SW480 (cell line): Measurements from ENCODE around the gene KRTAP5-1.
A peak's percentile ranks its signal among the peaks of the same experiment; 100 is the strongest.
"Not testable (repeated sequence)": the region's sequence is repeated elsewhere in the genome, so short reads cannot be mapped to it uniquely, and the experiment has no call there.

Source experiments
- DNase-seq: peaks from one replicate; pipeline ENCODE4 v3.0.0-alpha.2; 2016; ENCODE audit warnings: low spot score

The KRTAP5-1 gene, protein sequence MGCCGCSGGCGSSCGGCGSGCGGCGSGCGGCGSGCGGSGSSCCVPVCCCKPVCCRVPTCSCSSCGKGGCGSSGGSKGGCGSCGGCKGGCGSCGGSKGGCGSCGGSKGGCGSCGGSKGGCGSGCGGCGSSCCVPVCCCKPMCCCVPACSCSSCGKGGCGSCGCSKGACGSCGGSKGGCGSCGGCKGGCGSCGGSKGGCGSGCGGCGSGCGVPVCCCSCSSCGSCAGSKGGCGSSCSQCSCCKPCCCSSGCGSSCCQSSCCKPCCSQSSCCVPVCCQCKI

DNA sequence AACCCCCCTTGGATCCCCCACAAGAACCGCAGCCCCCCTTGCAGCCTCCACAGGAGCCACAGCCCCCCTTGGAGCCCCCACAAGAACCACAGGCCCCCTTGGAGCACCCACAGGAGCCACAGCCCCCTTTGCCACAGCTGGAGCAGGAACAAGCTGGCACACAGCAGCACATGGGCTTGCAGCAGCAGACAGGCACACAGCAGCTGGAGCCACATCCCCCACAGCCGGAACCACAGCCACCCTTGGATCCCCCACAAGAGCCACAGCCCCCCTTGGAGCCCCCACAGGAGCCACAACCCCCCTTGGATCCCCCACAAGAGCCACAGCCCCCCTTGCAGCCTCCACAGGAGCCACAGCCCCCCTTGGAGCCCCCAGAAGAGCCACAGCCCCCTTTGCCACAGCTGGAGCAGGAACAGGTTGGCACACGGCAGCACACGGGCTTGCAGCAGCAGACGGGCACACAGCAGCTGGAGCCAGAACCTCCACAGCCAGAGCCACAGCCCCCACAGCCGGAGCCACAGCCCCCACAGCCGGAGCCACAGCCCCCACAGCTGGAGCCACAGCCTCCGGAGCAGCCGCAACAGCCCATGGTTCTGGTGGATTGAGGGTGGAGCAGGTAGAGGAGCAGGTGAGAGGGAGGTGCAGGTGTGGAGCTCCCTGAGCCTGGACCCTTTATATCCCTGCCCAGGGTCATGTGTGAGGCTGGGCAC, at the start of gene KRTAP5-1:
Gene KRTAP5-1, minus strand, starts transcription at position 623 of the 710 bp plus-strand sequence. Its CDS starts 34 bp downstream, at position 589.
- DNase-seq = not testable (repeated sequence)

DNA sequence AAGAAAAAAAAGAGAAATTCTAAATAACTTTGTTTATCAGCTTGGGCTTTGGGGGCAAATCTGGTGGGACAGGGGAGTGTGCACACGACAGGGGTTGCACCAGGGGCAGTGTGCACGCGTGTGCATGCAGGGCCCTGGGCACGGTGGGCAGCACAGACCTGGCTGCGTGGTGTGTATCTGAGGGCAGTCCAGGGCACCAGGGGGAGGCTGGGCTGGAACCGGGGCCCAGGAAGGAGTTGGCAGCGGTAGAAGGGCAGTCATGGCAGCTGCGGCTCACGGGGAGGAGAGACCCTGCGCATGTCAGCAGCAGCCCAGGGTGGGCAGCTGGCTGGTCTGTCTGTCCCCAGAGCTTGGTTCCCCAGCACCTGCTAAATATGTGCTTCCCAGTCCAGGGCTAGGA, 48.8 kb upstream of the KRTAP5-1 start:
- no peak for DNase-seq

DNA sequence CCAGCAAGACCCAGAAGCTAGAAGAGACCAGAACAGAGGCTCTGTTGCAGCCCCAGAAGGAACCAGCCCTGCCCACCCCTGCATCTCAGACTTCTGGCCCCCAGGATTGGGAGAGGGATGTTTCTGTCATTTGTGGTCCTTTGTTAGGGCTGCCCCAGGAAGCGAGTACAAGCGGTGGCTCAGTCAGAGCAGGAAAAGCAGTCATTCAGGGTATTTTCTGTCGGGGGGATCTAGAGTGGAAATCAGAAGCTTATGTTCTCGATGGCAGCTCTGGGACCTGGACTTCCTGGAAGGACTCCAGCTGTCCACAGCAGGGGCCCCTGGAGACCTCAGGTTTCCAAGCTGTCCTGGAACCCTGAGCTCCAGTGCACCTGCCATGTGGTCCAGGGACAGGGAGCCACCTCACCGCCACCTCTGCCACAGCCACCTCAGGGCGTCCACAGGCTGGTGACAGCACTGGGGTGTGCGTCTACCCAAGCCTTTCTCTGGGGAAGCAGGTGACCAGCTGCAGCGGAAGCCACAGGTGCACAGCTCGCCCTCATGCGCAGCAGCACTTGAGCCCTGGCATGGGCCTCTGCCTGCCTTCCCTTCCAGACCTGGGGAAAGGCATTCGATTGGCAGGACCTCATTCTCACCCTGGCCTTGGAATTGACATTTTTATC, 47.1 kb upstream of the KRTAP5-1 start:
- no peak for DNase-seq

DNA sequence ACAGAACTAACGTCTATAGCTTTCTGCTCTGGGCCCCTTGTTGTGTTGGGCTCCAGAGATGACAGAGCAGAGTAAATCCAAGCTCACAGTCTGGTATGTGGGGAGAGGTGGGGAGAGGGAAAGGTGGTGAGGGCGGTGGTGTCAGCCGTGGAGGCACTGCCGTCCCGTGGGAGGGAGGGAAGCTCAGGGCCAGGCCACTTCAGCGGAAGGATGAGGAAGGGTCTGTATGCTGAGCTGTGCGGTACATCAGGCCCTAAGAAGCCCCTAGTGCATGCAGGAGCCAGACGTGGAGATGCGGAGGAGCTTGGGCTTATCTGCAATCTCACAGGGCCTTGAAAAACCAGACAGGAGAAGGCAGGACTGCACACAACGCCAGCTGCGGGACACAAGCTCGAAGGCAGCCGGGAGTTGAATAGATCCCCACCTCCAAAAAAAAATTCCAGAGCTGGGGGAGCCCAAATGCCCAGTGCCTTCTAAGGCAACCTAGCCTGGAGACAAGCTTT, 46.0 kb upstream of the KRTAP5-1 start:
- DNase-seq = no peak

DNA sequence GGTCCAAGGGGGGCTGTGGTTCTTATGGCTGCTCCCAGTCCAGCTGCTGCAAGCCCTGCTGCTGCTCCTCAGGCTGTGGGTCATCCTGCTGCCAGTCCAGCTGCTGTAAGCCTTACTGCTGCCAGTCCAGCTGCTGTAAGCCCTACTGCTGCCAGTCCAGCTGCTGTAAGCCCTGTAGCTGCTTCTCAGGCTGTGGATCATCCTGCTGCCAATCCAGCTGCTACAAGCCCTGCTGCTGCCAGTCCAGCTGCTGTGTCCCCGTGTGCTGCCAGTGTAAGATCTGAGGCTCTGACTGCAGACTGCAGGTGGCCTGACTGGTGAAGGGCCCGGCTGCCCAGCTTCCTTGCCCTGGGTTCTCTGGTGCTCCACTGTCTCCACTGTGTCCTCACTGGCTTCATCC, 45.2 kb upstream of the KRTAP5-1 start:
- DNase-seq = no peak

DNA sequence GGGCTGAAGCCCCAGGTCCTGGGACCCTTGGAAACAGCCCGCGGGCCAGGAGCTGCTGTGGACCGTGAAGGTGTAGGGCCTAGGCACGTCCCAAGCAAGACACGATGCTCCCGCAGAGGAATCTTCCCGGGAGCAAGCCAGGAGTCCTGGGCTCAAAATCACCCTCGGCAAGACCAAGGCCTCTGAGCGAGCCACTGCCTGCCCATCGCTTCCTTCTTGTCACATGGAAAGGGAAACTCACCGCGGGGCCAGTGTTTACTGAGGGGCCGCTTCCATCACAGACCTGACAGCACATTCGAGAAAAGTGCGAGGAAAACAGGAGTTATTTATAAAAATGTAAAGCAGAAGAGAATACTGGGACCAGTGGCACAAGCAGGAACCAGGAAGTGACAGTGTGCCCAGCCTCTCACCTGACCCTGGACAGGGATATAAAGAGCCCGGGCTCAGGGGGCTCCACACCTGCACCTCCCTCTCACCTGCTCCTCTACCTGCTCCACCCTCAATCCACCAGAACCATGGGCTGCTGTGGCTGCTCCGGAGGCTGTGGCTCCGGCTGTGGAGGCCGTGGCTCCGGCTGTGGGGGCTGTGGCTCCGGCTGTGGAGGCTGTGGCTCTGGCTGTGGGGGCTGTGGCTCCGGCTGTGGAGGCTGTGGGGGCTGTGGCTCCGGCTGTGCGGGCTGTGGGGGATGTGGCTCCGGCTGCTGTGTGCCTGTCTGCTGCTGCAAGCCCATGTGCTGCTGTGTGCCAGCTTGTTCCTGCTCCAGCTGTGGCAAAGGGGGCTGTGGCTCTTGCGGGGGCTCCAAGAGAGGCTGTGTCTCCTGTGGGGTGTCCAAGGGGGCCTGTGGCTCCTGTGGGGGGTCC, 44.5 kb upstream of the KRTAP5-1 start, which contains the start of gene KRTAP5-5:
Gene KRTAP5-5, plus strand, starts transcription at position 450 of the 860 bp plus-strand sequence. Its CDS starts 66 bp downstream, at position 516.
- DNase-seq = no peak

DNA sequence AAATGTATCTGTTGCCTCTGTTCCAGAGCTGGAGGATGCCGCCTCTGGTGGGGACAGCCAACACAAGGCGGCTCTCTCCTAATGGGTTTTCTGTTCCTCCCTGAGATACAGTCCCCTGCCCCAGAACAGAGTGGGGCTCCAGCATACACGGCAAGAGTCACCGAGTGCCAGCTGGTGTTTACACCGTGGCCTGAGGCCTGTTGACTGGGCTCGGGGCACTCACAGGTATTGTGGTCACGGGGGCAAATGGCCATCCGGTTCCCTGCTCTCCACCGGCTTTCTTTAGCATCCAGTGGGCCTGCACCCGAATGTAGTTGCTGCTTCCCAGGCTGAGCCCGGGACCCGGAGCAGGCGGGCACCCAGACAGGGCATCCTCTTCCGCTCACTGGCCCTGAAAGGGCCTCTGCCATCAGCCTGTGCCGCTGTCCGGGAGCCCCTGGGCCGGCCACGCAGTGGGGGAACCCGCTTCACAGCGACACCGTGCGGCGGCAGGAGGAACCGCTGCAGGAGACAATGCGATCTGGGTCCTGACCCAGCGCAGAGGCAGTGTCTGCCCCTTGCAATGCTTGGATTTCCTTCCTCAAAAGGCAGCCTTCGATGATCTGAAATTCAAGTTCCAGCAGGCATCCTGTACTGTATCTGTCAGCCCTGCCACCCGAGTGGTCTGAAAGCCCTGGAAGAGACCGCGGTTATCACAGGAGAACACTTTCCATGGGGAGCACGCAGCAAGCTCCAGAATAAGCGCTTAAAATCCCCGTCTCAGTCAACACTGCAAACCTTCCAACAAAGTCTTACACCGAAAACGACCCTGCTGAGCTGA, 43.6 kb upstream of the KRTAP5-1 start:
- DNase-seq = peak; percentile 27

DNA sequence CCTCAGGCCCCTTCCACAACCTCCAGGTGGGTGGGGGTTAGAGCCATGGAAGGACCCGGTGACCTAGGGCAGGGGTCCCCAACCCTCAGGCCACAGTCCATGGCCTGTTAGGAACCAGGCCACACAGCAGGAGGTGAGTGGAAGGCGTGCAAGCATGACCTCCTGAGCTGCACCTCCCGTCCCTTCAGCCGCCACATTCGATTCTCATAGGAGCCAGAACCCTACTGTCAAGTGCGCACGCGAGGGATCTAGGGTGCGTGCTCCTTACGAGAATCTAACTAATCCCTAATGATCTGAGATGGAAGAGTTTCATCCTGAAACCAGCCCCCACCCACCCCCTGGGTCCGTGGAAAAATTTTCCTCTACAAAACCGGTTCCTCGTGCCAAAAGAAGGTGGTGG, 40.5 kb upstream of the KRTAP5-1 start:
- DNase-seq = no peak

DNA sequence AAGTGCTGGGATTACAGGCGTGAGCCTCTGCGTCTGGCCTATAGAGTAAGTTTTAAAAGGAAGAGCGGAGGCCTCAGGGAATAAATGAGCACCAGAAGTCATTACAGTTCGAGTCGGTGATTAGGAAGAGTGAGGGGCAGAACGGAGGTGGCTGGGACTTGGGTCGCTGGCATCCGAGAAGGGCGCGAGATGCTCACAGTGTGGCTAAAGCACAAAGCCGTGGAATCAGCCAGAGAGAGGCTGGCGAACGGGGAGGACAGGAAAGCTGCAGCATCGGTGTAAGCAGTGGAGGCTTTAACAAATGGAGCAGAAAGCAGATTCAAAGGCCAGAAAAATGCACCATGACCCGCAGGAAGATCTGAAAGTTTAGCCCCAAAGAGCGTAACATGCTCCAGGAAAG, 39.5 kb upstream of the KRTAP5-1 start:
- no peak for DNase-seq

DNA sequence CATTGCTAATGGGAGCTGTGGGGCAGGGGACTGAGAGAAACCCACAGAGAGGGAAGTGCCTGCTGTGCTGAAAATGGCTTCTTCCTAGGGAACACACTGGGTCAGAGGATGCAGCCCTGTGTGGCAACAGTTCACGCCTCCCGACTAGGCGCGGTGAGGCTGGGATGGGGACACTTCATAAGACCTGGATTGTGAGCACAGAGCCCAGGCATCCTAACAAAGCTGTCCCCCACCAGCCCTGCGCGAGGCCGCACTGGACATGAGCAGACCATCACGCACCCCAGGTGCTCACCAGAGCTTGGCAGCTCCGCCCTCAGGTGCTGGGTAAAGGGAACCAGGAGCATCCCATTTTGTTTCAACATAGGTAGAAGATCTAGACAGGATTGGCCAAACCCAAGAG, 38.6 kb upstream of the KRTAP5-1 start:
- no peak for DNase-seq

DNA sequence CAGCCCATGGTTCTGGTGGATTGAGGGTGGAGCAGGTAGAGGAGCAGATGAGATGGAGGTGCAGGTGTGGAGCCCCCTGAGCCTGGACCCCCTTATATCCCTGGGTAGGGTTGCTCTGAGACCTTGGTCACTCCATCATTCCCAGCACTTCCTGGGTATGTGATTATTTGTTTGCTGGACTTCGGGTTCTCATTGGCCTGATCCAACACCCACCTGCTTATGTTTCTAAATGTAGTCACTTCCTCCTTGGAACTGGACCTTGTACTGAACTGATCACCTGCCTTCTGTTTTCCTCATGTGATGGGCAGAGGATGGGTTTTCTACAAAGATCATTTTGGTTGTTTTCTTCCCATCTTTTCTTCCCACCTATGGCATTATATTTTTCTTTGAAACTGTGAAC, 37.0 kb upstream of the KRTAP5-1 start, which contains the start of gene KRTAP5-4:
Gene KRTAP5-4, minus strand, starts transcription at position 53 of the 400 bp plus-strand sequence. Its CDS starts 45 bp downstream, at position 8.
- no peak for DNase-seq

DNA sequence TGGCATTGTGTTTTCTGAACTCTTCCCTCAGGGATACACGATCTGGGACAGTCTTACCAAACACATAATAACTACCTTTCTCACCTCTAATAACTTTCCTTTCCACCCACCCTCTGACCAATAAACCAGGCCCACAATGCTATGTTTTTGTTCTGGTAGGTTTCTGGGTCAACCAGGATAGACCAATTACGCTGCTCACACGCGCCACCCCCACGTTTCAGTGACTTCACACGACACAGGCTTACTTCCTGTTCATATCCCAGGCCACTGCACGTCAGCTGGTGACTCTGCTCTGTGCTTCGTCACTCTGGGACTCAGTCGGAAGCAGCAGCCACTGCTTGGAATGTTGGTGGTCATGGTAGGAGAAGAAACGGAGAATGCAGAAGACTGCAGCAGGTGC, 34.4 kb upstream of the KRTAP5-1 start:
- DNase-seq = peak; percentile 65

DNA sequence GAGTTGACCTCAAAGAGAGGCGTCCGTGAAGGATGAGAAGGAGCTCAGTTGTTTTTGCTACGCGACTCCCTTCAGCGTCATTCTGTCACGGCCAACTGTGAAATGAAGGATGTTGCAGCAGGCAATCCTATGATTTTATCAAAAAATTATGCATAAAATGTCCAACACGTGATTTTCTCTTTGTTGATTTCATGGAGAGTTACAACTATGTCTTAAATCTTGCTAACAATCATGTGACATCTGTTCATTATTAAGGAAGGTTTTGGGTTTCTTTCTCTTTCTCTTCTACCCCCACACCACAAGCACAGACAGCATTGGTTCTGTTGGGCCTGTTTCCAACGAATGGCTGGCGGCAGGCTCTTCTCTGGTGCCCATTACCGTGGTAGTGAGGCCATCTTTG, 33.1 kb upstream of the KRTAP5-1 start:
- DNase-seq = no peak

DNA sequence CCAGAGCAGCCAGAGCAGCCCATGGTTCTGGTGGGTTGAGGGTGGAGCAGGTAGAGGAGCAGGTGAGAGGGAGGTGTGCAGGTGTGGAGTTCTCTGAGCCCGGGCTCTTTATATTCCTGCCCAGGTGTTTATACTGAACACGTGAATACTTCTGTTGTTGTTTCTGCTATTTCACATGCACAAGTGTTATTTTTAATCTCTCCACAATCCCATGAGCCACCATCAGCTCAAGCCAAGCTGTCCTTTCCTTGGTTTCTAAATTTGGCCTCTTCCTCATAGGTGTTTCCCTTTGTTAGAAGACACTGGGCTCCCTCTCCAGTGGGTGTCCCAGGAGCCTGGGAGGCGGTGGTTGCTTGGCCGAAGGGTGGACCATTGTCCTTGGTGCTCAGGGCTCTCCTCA, 23.3 kb upstream of the KRTAP5-1 start, which contains the start of gene KRTAP5-3:
Gene KRTAP5-3, minus strand, starts transcription at position 101 of the 400 bp plus-strand sequence. Its CDS starts 78 bp downstream, at position 23.
- no peak for DNase-seq

DNA sequence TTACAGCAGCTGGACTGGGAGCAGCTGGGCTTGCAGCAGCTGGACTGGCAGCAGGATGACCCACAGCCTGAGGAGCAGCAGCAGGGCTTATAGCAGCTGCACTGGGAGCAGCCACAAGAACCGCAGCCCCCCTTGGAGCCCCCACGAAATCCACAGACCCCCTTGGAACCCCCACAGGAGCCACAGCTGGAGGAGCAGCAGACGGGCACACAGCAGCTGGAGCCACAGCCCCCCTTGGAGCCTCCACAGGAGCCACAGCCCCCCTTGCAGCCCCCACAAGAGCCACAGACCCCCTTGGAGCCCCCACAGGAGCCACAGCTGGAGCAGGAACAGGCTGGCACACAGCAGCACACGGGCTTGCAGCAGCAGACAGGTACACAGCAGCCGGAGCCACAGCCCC, 22.8 kb upstream of the KRTAP5-1 start:
- DNase-seq = not testable (repeated sequence)

DNA sequence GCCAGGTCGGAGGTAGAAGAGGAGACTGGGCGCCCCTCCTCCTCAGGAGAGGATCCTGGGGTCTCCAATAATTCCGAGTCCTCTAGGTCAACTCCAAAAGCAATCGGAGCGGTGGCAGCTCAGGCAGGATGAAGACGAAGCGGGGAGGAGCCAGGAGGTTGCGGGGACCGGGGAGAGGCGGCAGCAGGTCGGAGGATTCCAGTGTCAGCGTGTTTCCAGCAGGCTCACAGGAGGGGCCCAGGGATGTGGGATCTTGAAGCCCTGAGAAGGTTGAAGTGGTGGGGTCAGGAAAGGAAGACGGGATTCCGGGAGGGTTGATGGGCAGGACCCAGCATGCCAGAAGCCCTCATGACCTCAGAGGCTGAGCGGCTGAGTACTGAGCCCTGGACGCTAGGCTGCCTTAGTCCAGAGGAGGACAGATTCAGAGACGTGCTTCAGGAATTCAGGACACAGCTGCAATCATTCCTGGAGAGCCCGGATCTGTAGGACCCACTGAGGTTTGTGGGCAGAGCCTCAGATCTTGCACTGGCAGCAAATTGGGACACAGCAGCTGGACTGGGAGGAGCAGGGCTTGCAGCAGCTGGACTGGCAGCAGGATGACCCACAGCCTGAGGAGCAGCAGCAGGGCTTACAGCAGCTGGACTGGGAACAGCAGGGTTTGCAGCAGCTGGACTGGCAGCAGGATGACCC, 22.2 kb upstream of the KRTAP5-1 start:
- not testable (repeated sequence) for DNase-seq

DNA sequence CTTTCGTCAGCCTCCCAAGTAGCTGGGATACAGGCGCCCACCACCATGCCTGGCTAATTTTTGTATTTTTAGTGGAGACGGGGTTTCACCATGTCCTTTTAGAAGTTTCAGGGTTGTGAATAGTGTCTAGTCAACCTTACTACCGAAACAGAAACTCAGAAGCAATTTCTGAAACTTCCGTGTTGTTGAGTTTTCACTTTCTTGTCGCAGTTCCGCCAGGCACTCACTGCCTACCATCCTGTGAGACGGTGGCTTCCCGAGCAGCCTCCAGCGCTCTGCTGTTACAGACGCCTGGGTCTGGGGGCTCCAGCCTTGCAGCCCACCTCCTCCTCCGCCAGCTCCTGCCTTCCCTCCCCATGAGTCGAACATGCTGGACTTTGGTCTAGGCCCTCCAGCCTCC, 20.8 kb upstream of the KRTAP5-1 start:
- DNase-seq = not testable (repeated sequence)

DNA sequence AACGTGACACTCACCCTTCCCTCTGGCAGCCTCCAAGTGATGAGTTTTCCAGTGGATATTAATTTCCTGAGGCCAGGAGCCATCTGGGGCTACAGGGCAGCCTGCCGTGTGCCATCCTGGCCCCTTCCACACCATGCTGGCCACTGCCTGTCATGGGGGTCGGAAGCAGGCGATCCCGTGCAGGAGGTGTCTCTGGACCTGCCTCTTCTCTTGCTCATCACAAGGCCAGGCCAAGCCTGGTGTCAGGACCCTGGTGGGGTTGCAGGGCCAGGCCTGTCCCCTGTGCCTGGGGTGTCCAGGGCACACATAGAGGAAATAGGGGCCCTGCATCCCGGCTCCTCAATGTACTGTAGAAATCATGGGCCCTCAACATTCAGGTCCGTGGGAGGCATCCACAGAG, 19.6 kb upstream of the KRTAP5-1 start:
- no peak for DNase-seq

DNA sequence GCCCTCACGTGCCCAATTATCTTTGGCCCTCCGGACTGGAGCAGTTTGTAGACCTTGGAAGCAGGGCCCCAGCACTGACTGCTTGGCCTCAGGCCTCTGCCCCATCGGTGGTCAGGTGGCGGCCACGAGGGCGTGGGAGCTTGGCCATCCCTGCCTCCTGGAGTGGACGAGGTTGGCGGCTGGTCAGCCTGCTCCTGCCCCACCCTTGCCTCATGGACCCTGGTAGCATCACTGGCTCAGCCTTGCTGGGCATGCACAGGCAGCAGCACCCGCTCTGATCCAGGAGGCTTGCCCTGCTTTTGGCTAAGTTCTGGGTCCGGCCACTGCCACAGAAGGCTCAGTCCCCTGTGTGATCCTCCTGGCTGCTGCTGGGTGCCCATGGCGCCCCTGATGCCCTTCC, 19.1 kb upstream of the KRTAP5-1 start:
- no peak for DNase-seq

DNA sequence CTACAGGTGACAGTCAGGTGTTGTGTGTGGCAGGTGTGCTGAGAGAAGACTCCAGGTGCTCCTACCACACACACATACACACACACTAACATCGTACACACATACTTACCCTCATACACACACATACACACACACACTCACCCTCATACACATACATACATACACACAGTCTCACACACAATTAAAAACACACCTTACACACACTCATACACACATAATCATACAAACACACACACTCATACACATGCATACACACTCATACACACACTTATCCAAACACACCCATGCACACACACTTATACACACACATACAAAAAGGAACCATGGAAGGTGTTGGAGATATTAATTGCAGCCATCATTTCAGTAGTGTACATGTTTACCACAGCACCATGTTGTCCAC, 18.5 kb upstream of the KRTAP5-1 start:
- no peak for DNase-seq
